OCI-LY1 (cell line): Measurements from ENCODE around the gene SNX27.

Source experiments
- H2AFZ ChIP-seq: fragments of 200-600 bp; sonication (generic), shearing (Covaris generic); 2 replicates; pipeline ENCODE4 v1.6.0; 2014; ENCODE audit warnings: antibody characterized with exemption, mild to moderate bottlenecking, low read length
- H3F3A ChIP-seq: fragments of 200-600 bp; sonication (generic), shearing (Covaris generic); 2 replicates; pipeline ENCODE4 v1.6.0; 2014; ENCODE audit warnings: mild to moderate bottlenecking, antibody characterized with exemption, low read length, moderate library complexity; ENCODE audit not compliant: insufficient read depth
- H3K27ac ChIP-seq: fragments of 200-600 bp; sonication (generic); 2 replicates; pipeline ENCODE4 v1.5.1; 2014; ENCODE audit warnings: low read length, mixed run types, mild to moderate bottlenecking, low read depth; ENCODE audit not compliant: poor library complexity, severe bottlenecking
- H3K27me3 ChIP-seq: fragments of 200-600 bp; sonication (generic); 2 replicates; pipeline ENCODE4 v1.6.0; 2014; ENCODE audit warnings: antibody characterized with exemption, mild to moderate bottlenecking, low read length, moderate library complexity; ENCODE audit not compliant: insufficient read depth
- H3K36me3 ChIP-seq: fragments of 200-600 bp; sonication (generic); 2 replicates; pipeline ENCODE4 v1.6.1; 2014; ENCODE audit warnings: mild to moderate bottlenecking, antibody characterized with exemption, low read length, moderate library complexity, mixed read lengths; ENCODE audit not compliant: insufficient read depth
- H3K4me1 ChIP-seq: fragments of 200-600 bp; sonication (generic); 2 replicates; pipeline ENCODE4 v1.5.1; 2014; ENCODE audit warnings: mild to moderate bottlenecking, low read length, moderate library complexity; ENCODE audit not compliant: insufficient read depth, severe bottlenecking
- H3K4me2 ChIP-seq: fragments of 200-600 bp; sonication (generic), shearing (Covaris generic); 2 replicates; pipeline ENCODE4 v1.6.1; 2014; ENCODE audit warnings: low read length
- H3K4me3 ChIP-seq: fragments of 200-600 bp; sonication (generic); 2 replicates; pipeline ENCODE4 v1.5.1; 2014; ENCODE audit warnings: low read length, low read depth, mild to moderate bottlenecking, mixed read lengths; ENCODE audit not compliant: poor library complexity, severe bottlenecking
- H3K79me2 ChIP-seq: fragments of 200-600 bp; shearing (Covaris generic); 2 replicates; pipeline ENCODE4 v1.6.1; 2016; ENCODE audit warnings: mixed run types, low read length, mixed read lengths; ENCODE audit not compliant: insufficient read depth
- H3K9ac ChIP-seq: fragments of 200-600 bp; sonication (generic), shearing (Covaris generic); 2 replicates; pipeline ENCODE4 v1.6.1; 2014; ENCODE audit warnings: mild to moderate bottlenecking, low read length, mixed read lengths
- H3K9me2 ChIP-seq: fragments of 200-600 bp; sonication (generic), shearing (Covaris generic); 2 replicates; pipeline ENCODE4 v1.6.1; 2014; ENCODE audit warnings: low read depth, mild to moderate bottlenecking, low read length, mixed read lengths
- H3K9me3 ChIP-seq: fragments of 200-600 bp; shearing (Covaris generic); 2 replicates; pipeline ENCODE4 v1.6.1; 2014; ENCODE audit warnings: low read length, mixed read lengths
- H4K20me1 ChIP-seq: fragments of 200-600 bp; sonication (generic), shearing (Covaris generic); 2 replicates; pipeline ENCODE4 v1.6.0; 2016; ENCODE audit warnings: mild to moderate bottlenecking, low read length; ENCODE audit not compliant: insufficient read depth
- CTCF ChIP-seq: fragments of 200-600 bp; sonication (generic), shearing (Covaris generic); IDR thresholded peaks from 2 replicates; pipeline ENCODE4 v1.5.1; 2017; ENCODE audit warnings: mild to moderate bottlenecking, antibody characterized with exemption, low read length, moderate library complexity, mixed read lengths
- EZH2 ChIP-seq: fragments of 200-600 bp; sonication (generic), shearing (Covaris generic); IDR thresholded peaks from 2 replicates; pipeline ENCODE4 v1.8.0; 2017; ENCODE audit warnings: borderline replicate concordance, mixed run types, mild to moderate bottlenecking, antibody characterized with exemption, low read length, moderate library complexity, mixed read lengths

The SNX27 gene

GRCh38 chr1:151713044-151713443 lies 101.2 kb downstream of the SNX27 start:
- H3K27ac ChIP-seq = no peak overlapping the region
- no peak for TF ChIP-seq EZH2
- no peak for TF ChIP-seq CTCF

DNA sequence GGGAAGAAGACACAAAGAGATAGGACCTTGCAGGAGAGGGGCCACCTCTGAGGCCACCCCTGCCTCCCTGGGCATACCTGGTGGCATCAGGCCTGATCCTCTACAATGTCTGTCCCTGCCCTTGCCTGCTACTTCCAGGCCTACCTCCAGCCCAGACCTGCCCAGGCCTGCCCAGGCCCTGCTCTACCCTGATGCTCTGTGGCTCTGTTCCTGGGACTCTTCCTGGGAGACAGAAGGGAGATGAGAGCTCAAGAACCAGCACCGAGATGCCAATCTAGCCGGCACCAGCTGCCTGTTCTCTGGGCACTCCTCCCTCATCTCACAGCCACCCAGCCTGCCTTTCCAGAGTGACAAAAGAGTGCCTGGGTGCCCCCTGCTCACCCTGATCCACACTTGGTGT lies 102.0 kb downstream of the SNX27 start:
- Histone ChIP-seq H3K27me3 (no peaks in the 10 kb centered on the region), H3K9me3 (no peaks in the 10 kb centered on the region), H3K4me1 (no peaks in the 10 kb centered on the region), H3F3A (no peaks in the 10 kb centered on the region), H3K4me3 (no peak overlapping the region), H3K4me2 (no peak overlapping the region), H3K9ac (no peak overlapping the region), H3K36me3 (no peaks in the 10 kb centered on the region), H3K79me2 (no peaks in the 10 kb centered on the region), H3K27ac (no peak overlapping the region), H4K20me1 (no peaks in the 10 kb centered on the region), H2AFZ (no peak overlapping the region), H3K9me2 (no peaks in the 10 kb centered on the region)
- TF ChIP-seq CTCF (no peak), EZH2 (no peak)

More at GRCh38 chr1:151713044-151713443, 101.2 kb downstream of the SNX27 start:
- H3F3A ChIP-seq = no peaks in the 10 kb centered on the region
- no peak overlapping the region for H3K9ac ChIP-seq
- H3K4me1 ChIP-seq = no peaks in the 10 kb centered on the region
- H3K79me2 ChIP-seq = no peaks in the 10 kb centered on the region
- no peak overlapping the region for H2AFZ ChIP-seq
- no peak overlapping the region for H3K4me2 ChIP-seq
- H3K9me3 ChIP-seq = no peaks in the 10 kb centered on the region
- no peaks in the 10 kb centered on the region for H4K20me1 ChIP-seq
- H3K9me2 ChIP-seq = no peaks in the 10 kb centered on the region
- no peak overlapping the region for H3K4me3 ChIP-seq
- H3K36me3 ChIP-seq = no peaks in the 10 kb centered on the region
- no peaks in the 10 kb centered on the region for H3K27me3 ChIP-seq

DNA sequence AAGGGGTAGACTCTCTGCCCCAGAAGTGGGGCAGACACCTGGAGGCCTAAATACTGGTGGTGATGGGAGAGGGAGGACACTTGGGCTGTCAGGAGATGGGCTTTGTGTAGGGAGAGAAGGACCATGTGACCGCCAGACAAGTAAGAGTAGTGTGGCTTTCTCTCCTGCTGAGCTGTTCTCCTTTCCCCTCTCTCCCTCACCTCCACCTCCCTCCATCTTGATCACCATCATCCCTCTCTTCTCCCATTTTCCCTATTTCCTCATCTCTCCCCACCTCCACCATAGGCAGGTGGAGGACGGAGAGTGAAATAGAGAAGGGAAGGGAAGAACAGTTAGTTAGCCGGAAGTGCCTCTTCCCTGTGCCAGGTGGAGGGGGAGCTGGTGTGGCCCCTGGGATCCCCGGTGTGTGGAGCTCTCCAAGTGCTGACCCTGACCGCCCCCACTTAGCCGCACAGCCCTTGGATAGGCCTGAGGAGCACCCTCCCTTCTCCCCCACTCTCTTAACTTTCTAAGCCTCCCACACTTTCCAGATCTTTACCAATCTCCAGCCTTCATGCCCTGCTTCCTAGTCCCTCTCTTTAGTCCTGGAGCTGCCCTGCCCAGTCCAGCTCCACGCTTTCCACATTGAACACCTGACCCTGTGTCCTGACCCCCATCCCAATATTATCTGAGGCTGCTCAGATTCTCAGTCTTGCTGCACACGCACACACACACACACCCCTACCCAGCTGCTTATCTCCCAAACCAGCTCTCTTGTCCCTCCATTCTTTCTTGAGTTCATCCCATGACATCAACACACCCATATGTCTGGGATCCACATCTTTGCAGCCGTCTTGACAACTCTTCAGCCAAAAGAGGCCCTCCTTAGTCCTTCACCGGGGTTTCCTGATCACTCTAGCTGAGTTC lies 103.2 kb downstream of the SNX27 start:
- no peak overlapping the region for H2AFZ ChIP-seq
- no peaks in the 10 kb centered on the region for H3F3A ChIP-seq
- H3K27me3 ChIP-seq = no peaks in the 10 kb centered on the region
- no peak overlapping the region for H3K4me3 ChIP-seq
- H3K27ac ChIP-seq = no peak overlapping the region
- no peaks in the 10 kb centered on the region for H3K9me3 ChIP-seq
- no peaks in the 10 kb centered on the region for H4K20me1 ChIP-seq
- H3K79me2 ChIP-seq = no peaks in the 10 kb centered on the region
- H3K9me2 ChIP-seq = no peaks in the 10 kb centered on the region
- H3K9ac ChIP-seq = no peak overlapping the region
- TF ChIP-seq CTCF (no peak), EZH2 (no peak)
- no peak overlapping the region for H3K4me2 ChIP-seq
- H3K36me3 ChIP-seq = no peaks in the 10 kb centered on the region
- no peaks in the 10 kb centered on the region for H3K4me1 ChIP-seq
